OCI-LY1 (cell line): ENCODE results near the gene CFAP97.

Experiments
- CTCF ChIP-seq: fragments of 200-600 bp; sonication (generic), shearing (Covaris generic); IDR thresholded peaks from 2 replicates; pipeline ENCODE4 v1.5.1; 2017; ENCODE audit warnings: mild to moderate bottlenecking, antibody characterized with exemption, low read length, moderate library complexity, mixed read lengths
- EZH2 ChIP-seq: fragments of 200-600 bp; sonication (generic), shearing (Covaris generic); IDR thresholded peaks from 2 replicates; pipeline ENCODE4 v1.8.0; 2017; ENCODE audit warnings: borderline replicate concordance, mixed run types, mild to moderate bottlenecking, antibody characterized with exemption, low read length, moderate library complexity, mixed read lengths

- TF ChIP-seq CTCF (no peak), EZH2 (no peak)
These were observed 83.2 kb downstream of the CFAP97 start for GRCh38 chr4:185120631-185120946.
